ENCODE measurements around the gene ZCCHC4. TPM values are rescaled to one million over a fixed set of nuclear protein-coding genes. Genes with fewer than 3 reads are reported as not detected.

ZCCHC4 gene
- total RNA-seq, 4 donors from 2014 or later, result 20.1 to 26.0 (median 21.6) TPM

DNA sequence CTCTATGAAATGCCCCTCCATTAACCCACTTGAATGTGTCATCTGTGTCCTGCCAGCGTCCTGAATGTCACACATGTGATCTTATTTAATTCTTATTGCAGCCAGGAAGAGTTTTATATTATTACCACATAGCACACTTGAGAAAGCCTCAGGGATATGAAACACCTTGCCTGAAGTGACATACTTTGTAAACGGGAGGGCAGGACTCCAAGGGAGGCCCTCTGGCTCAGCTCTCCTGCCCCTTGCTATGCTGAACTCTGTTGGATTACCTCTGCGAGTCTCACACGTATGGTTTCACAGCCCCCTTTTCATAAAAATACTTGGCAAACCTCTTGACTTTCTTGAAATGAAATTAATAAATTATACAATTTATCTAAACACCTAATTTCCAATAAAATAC is 11.1 kb upstream of the ZCCHC4 start:
- WGBS, 2 donors, result 77% methylated on average over 4 of the region's 4 CpGs
- H3K36me3 ChIP-seq, result no peaks in the 10 kb centered on the region
- no peak overlapping the region for H3K27ac ChIP-seq
- H3K27me3 ChIP-seq, result no peaks in the 10 kb centered on the region
- DNase-seq (ENCODE audit: low spot score in 2 of 2), result no peak
- TF ChIP-seq, protein P1, sequence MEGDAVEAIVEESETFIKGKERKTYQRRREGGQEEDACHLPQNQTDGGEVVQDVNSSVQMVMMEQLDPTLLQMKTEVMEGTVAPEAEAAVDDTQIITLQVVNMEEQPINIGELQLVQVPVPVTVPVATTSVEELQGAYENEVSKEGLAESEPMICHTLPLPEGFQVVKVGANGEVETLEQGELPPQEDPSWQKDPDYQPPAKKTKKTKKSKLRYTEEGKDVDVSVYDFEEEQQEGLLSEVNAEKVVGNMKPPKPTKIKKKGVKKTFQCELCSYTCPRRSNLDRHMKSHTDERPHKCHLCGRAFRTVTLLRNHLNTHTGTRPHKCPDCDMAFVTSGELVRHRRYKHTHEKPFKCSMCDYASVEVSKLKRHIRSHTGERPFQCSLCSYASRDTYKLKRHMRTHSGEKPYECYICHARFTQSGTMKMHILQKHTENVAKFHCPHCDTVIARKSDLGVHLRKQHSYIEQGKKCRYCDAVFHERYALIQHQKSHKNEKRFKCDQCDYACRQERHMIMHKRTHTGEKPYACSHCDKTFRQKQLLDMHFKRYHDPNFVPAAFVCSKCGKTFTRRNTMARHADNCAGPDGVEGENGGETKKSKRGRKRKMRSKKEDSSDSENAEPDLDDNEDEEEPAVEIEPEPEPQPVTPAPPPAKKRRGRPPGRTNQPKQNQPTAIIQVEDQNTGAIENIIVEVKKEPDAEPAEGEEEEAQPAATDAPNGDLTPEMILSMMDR (IDR thresholded peaks at IDR 0.05), result no peak
- TF ChIP-seq EP300 (IDR thresholded peaks at IDR 0.05) (no peak), POLR2A (IDR thresholded peaks at IDR 0.05) (no peak)
- no peaks in the 10 kb centered on the region for H3K9me3 ChIP-seq
- no peak overlapping the region for H3K4me3 ChIP-seq
- no peaks in the 10 kb centered on the region for H3K4me1 ChIP-seq

DNA sequence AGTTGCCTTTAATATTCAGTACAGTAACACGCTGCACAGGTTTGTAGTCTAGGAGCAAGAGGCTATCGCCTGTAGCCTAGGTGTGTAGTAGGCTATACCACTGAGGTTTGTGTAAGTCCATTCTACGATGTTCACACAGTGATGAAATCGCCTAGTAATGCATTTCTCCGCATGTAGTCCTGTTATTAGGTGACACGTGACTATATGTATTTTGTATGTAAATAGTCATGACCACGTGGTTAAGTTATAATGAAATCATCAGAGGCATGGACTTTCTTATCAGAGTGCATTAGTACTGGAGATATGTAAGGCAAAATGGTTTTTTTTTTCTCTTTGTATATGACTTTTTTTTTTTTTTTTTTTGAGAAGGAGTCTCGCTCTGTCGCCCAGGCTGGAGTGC is 9.9 kb upstream of the ZCCHC4 start:
- Histone ChIP-seq H3K4me3 (no peak overlapping the region), H3K27me3 (no peaks in the 10 kb centered on the region), H3K9me3 (no peaks in the 10 kb centered on the region), H3K27ac (no peak overlapping the region), H3K36me3 (no peaks in the 10 kb centered on the region), H3K4me1 (peaks cover 0 to 2% (median 0%) of the 10 kb centered on the region in 4 donors)
- TF ChIP-seq EP300 (IDR thresholded peaks at IDR 0.05) (no peak), POLR2A (IDR thresholded peaks at IDR 0.05) (no peak)
- TF ChIP-seq, protein P1 (IDR thresholded peaks at IDR 0.05), result no peak
- no peak for DNase-seq (ENCODE audit: low spot score in 2 of 2)
- WGBS, 2 donors, result 90% methylated on average over 9 of the region's 9 CpGs

DNA sequence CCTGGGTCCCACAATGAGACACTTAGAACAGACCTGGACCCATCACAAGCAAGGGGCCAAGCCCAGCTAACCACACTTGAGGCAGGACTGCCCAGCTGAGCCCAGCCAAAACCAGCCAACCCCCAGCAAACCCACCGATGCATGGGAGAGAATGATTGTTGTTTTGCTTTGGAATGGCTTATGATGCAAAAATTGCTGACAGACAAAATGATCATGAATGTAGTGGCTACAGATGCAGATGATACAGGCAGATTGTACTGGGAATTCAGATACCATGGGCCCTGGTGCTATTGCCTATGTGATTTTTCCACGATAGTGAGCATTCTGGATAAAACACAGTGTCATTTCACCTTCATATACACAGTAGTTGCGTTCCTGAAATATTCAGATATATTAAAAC is 9.0 kb upstream of the ZCCHC4 start:
- Histone ChIP-seq H3K4me1 (peaks cover 0 to 12% (median 0%) of the 10 kb centered on the region in 4 donors), H3K36me3 (no peaks in the 10 kb centered on the region), H3K4me3 (no peak overlapping the region), H3K9me3 (no peaks in the 10 kb centered on the region), H3K27me3 (no peaks in the 10 kb centered on the region), H3K27ac (no peak overlapping the region)
- 80 to 87% methylated on average over 3 of the region's 3 CpGs for WGBS, 2 donors
- TF ChIP-seq POLR2A (IDR thresholded peaks at IDR 0.05), result no peak
- no peak for TF ChIP-seq EP300 (IDR thresholded peaks at IDR 0.05)
- DNase-seq (ENCODE audit: low spot score in 2 of 2), result no peak

DNA sequence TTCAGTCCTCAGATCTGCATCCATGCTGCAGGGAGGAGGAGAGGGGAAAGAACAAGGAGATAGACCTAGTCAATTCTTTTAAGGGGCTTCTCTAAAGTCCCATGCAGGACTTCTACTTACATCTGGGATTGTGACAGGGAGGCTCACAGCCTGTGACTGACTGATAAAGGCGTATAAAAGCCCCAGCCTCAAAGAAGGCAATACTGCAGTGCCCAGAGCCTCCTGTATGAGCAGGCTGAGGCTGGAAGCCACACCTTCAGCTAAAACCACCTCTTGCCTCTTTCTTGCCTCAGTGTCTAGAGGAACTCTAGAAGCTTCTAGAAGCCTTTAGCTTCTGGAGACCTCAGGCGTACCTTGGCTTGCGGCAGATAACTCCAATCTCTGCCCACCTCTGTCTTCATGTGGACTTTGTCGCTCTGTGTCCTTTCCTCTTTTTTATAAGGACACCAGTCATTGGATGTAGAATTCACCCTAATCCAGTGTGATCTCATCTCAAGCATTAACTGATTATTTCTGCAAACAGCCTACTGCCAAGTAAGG is 6.0 kb upstream of the ZCCHC4 start:
- DNase-seq (ENCODE audit: low spot score in 2 of 2), result no peak
- Histone ChIP-seq H3K4me1 (peaks cover 0 to 12% (median 2%) of the 10 kb centered on the region in 4 donors), H3K4me3 (no peak overlapping the region), H3K36me3 (no peaks in the 10 kb centered on the region), H3K27me3 (no peaks in the 10 kb centered on the region), H3K27ac (no peak overlapping the region), H3K9me3 (no peaks in the 10 kb centered on the region)
- 83 to 95% methylated on average over 4 of the region's 4 CpGs for WGBS, 2 donors
- TF ChIP-seq, protein P1 (IDR thresholded peaks at IDR 0.05), result no peak
- no peak for TF ChIP-seq POLR2A (IDR thresholded peaks at IDR 0.05)
- no peak for TF ChIP-seq EP300 (IDR thresholded peaks at IDR 0.05)

DNA sequence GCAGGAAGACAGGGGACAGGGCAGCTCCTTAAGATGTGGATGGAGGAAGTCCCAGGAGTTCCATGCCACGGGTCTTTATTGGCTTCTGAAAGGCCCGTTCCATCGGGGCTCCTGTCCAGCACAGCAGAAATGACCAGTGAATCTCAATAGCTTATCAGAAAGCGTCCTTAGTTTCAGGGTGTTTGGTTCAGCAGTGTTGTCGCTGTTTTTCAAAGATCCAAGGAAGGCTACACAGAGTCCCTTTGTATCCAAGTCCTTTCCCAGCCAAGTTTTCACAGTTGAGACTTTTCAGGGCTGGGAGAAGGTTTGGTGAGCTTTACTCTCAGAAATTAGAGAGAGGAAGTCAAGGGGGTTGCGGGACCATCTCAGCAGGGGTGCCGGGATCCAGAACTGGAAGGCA is 5.0 kb upstream of the ZCCHC4 start:
- peak overlapping the region in 3 of 4 donors; percentile 32 to 71 (median 60) for H3K27ac ChIP-seq
- WGBS, 2 donors, result 45 to 47% methylated on average over 7 of the region's 7 CpGs

More for the DNA sequence above, 5.0 kb upstream of the ZCCHC4 start:
- peaks cover 0 to 17% (median 2%) of the 10 kb centered on the region in 4 donors for H3K4me1 ChIP-seq
- no peak overlapping the region for H3K4me3 ChIP-seq
- H3K36me3 ChIP-seq, result no peaks in the 10 kb centered on the region
- no peak for DNase-seq (ENCODE audit: low spot score in 2 of 2)
- no peaks in the 10 kb centered on the region for H3K9me3 ChIP-seq
- TF ChIP-seq POLR2A (IDR thresholded peaks at IDR 0.05) (no peak), EP300 (IDR thresholded peaks at IDR 0.05) (no peak)
- TF ChIP-seq, protein P1 (IDR thresholded peaks at IDR 0.05), result no peak
- H3K27me3 ChIP-seq, result no peaks in the 10 kb centered on the region
